ENCODE data around the gene BBIP1. TPM values are rescaled to one million over a fixed set of nuclear protein-coding genes. Genes with fewer than 3 reads are reported as not detected.

BBIP1 gene
- total RNA-seq, 1 donor from 2014 or later = 33.6 TPM

DNA sequence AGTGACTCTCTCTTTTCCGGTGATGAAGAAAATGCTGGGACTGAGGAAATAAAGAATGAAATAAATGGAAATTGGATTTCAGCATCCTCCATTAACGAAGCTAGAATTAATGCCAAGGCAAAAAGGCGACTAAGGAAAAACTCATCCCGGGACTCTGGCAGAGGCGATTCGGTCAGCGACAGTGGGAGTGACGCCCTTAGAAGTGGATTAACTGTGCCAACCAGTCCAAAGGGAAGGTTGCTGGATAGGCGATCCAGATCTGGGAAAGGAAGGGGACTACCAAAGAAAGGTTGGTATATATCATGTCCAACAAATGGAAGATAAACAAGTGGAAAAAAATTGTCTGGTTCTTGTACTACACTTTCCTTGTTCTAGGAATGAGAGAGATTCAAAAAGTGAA lies 37.7 kb downstream of the BBIP1 start:
- no peaks in the 10 kb centered on the region for H3K36me3 Mint-ChIP-seq (ENCODE audit: low read depth)
- TF ChIP-seq, protein P1, sequence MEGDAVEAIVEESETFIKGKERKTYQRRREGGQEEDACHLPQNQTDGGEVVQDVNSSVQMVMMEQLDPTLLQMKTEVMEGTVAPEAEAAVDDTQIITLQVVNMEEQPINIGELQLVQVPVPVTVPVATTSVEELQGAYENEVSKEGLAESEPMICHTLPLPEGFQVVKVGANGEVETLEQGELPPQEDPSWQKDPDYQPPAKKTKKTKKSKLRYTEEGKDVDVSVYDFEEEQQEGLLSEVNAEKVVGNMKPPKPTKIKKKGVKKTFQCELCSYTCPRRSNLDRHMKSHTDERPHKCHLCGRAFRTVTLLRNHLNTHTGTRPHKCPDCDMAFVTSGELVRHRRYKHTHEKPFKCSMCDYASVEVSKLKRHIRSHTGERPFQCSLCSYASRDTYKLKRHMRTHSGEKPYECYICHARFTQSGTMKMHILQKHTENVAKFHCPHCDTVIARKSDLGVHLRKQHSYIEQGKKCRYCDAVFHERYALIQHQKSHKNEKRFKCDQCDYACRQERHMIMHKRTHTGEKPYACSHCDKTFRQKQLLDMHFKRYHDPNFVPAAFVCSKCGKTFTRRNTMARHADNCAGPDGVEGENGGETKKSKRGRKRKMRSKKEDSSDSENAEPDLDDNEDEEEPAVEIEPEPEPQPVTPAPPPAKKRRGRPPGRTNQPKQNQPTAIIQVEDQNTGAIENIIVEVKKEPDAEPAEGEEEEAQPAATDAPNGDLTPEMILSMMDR (conservative IDR thresholded peaks at IDR 0.05) = no peak
- no peak overlapping the region for H3K4me3 Mint-ChIP-seq
- H3K9me3 Mint-ChIP-seq = no peaks in the 10 kb centered on the region
- H3K4me1 Mint-ChIP-seq = no peaks in the 10 kb centered on the region
- H3K27me3 Mint-ChIP-seq (ENCODE audit: low read depth) = no peaks in the 10 kb centered on the region
- no peak for DNase-seq (ENCODE audit: low read depth, low spot score)
- no peak overlapping the region for H3K27ac Mint-ChIP-seq (ENCODE audit: unreplicated experiment)

DNA sequence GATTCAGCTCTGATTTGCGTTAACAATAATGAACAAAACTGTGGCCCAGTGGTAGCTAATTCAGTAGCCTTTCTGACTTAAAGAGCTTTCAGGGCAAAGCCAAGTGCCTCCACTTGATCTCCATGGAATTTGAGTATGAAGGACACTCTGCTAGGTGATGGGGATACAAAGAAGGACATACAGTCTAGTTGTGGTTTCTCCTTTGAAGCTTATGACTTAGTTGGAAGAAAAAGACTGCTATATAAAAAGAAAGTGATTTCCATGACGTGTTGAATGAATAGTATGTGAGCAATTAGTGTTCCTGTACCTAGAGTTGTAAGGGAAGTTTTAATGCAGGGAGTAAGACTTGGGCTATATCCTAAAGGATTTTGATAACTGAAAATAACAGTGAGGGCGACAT lies 39.0 kb downstream of the BBIP1 start:
- no peak overlapping the region for H3K27ac Mint-ChIP-seq (ENCODE audit: unreplicated experiment)
- no peaks in the 10 kb centered on the region for H3K4me1 Mint-ChIP-seq
- no peaks in the 10 kb centered on the region for H3K27me3 Mint-ChIP-seq (ENCODE audit: low read depth)
- H3K4me3 Mint-ChIP-seq = no peak overlapping the region
- no peaks in the 10 kb centered on the region for H3K36me3 Mint-ChIP-seq (ENCODE audit: low read depth)
- no peak for DNase-seq (ENCODE audit: low read depth, low spot score)
- H3K9me3 Mint-ChIP-seq = no peaks in the 10 kb centered on the region
- TF ChIP-seq, protein P1 (conservative IDR thresholded peaks at IDR 0.05) = no peak

DNA sequence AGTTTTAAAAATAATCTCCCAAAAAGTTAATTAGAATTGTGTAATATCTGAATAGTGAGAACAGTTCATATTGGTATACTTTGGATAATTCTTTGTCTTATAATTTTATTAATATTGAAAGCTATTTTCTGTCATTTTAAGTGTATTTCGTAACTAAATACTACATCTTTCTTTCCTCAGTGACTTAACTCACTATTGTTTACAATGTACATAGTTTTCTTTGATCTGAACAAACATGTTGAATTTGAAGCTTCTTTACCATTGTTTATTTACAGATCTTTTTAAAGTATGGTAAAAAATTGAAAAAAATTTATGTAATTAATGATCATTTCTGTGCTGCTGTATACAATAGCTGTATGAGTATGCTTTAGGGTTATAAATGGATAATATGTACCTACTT lies 42.2 kb downstream of the BBIP1 start:
- Mint-ChIP-seq H3K4me3 (no peak overlapping the region), H3K27me3 (ENCODE audit: low read depth) (no peaks in the 10 kb centered on the region), H3K27ac (ENCODE audit: unreplicated experiment) (no peak overlapping the region), H3K4me1 (peaks cover 11% of the 10 kb centered on the region), H3K9me3 (no peaks in the 10 kb centered on the region), H3K36me3 (ENCODE audit: low read depth) (no peaks in the 10 kb centered on the region)
- TF ChIP-seq, protein P1 (conservative IDR thresholded peaks at IDR 0.05) = no peak
- no peak for DNase-seq (ENCODE audit: low read depth, low spot score)

DNA sequence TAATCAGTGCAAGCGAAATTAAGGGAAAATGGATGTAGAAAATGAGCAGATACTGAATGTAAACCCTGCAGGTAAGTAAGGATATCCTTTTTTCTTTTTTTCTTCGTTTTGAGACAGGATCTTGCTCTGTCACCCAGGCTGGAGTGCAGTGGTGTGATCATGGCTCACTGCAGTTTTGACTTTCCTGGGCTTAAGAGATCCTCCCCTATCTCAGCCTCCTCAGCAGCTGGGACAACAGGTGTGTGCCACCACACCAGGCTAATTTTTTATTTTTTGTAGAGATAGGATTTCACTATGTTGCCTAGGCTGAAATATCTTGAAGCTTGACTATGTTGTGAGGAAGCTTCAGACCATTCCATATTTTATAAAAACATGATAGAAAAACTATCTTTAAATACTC lies 43.0 kb downstream of the BBIP1 start:
- H3K9me3 Mint-ChIP-seq = no peaks in the 10 kb centered on the region
- H3K4me3 Mint-ChIP-seq = no peak overlapping the region
- H3K27me3 Mint-ChIP-seq (ENCODE audit: low read depth) = no peaks in the 10 kb centered on the region
- TF ChIP-seq, protein P1 (conservative IDR thresholded peaks at IDR 0.05) = no peak
- H3K27ac Mint-ChIP-seq (ENCODE audit: unreplicated experiment) = no peak overlapping the region
- DNase-seq (ENCODE audit: low read depth, low spot score) = no peak
- H3K4me1 Mint-ChIP-seq = peaks cover 19% of the 10 kb centered on the region
- H3K36me3 Mint-ChIP-seq (ENCODE audit: low read depth) = no peaks in the 10 kb centered on the region

DNA sequence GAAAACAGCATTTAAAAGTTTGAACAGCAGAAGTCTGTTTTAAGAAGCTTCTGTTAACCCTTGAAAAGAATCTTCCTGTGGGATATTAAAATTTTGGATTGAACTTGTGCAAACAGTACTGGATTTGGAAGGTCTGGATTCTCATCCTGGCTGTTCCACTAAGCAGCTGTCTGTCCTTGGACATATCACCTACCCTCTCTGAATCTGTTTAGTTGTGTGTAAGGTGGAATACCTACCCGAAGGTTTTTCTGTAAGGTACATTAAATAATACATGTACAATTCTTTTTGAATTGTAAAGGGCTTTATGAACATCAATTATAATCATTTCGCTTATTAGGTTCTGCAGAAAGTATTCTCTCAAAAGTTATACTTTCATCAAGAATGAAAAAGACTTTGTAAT lies 45.0 kb downstream of the BBIP1 start:
- Mint-ChIP-seq H3K9me3 (no peaks in the 10 kb centered on the region), H3K4me3 (peak overlapping the region; percentile 83), H3K4me1 (peaks cover 31% of the 10 kb centered on the region), H3K27me3 (ENCODE audit: low read depth) (no peaks in the 10 kb centered on the region), H3K27ac (ENCODE audit: unreplicated experiment) (no peak overlapping the region), H3K36me3 (ENCODE audit: low read depth) (no peaks in the 10 kb centered on the region)
- TF ChIP-seq, protein P1 (conservative IDR thresholded peaks at IDR 0.05) = no peak
- DNase-seq (ENCODE audit: low read depth, low spot score) = no peak
